ENCODE results near the gene FBXL7.

GRCh38 chr5:15796557-15796956, 296.6 kb downstream of the FBXL7 start:
- no peak for TF ChIP-seq CTCF (conservative IDR thresholded peaks at IDR 0.05; ENCODE audit: low read length)
- TF ChIP-seq EZH2phosphoT487 (IDR thresholded peaks at IDR 0.05; ENCODE audit: borderline replicate concordance), result no peak
